ENCODE results near the gene PACRGL.

PACRGL gene

DNA sequence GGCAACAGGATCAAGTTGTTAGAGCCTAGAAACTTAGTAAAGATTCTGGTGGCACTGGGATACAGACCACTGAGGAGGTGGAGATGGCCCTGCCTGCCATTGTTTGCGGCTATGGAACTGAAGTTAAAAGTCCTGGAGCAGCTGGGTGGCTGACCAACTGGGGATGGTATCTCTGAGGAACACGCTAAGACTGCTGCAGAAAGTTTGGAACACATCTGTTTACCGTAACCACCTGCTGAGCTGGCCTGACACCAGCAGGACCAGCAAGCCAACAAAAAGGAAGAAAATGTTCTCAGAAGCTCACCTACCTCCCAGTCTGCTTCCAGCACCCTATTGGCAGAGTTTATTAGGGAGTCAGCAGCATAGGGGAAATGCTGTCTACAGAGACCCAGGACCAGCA is 17.4 kb upstream of the PACRGL start:
- H3K36me3 ChIP-seq (ENCODE audit: low read length): no peaks in the 10 kb centered on the region
- no peak overlapping the region for H2AFZ ChIP-seq (ENCODE audit: low read depth, low read length, severe bottlenecking)
- H3K27me3 ChIP-seq (ENCODE audit: low read length): no peaks in the 10 kb centered on the region
- no peak for TF ChIP-seq EZH2phosphoT487 (conservative IDR thresholded peaks at IDR 0.05; ENCODE audit: low read length)
- TF ChIP-seq, protein P1, sequence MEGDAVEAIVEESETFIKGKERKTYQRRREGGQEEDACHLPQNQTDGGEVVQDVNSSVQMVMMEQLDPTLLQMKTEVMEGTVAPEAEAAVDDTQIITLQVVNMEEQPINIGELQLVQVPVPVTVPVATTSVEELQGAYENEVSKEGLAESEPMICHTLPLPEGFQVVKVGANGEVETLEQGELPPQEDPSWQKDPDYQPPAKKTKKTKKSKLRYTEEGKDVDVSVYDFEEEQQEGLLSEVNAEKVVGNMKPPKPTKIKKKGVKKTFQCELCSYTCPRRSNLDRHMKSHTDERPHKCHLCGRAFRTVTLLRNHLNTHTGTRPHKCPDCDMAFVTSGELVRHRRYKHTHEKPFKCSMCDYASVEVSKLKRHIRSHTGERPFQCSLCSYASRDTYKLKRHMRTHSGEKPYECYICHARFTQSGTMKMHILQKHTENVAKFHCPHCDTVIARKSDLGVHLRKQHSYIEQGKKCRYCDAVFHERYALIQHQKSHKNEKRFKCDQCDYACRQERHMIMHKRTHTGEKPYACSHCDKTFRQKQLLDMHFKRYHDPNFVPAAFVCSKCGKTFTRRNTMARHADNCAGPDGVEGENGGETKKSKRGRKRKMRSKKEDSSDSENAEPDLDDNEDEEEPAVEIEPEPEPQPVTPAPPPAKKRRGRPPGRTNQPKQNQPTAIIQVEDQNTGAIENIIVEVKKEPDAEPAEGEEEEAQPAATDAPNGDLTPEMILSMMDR (IDR thresholded peaks at IDR 0.05; ENCODE audit: insufficient read depth, low read length, poor library complexity, severe bottlenecking): no peak
- H3K9me3 ChIP-seq (ENCODE audit: insufficient read depth, low read length): no peaks in the 10 kb centered on the region
- H4K20me1 ChIP-seq (ENCODE audit: low read depth, low read length): no peaks in the 10 kb centered on the region
- no peak overlapping the region for H3K27ac ChIP-seq (ENCODE audit: low read depth, low read length)
- H3K79me2 ChIP-seq (ENCODE audit: insufficient read depth, low read length): no peaks in the 10 kb centered on the region
- H3F3A ChIP-seq (ENCODE audit: insufficient read depth): no peaks in the 10 kb centered on the region
- no peak overlapping the region for H3K9ac ChIP-seq (ENCODE audit: low read length)
- H3K4me3 ChIP-seq (ENCODE audit: insufficient read depth, low read length, poor library complexity, severe bottlenecking): no peak overlapping the region
- H3K4me2 ChIP-seq (ENCODE audit: low read depth, low read length, poor library complexity, severe bottlenecking): no peak overlapping the region
- H3K9me2 ChIP-seq (replicated peaks; ENCODE audit: insufficient read depth, low read length): no peaks in the 10 kb centered on the region

DNA sequence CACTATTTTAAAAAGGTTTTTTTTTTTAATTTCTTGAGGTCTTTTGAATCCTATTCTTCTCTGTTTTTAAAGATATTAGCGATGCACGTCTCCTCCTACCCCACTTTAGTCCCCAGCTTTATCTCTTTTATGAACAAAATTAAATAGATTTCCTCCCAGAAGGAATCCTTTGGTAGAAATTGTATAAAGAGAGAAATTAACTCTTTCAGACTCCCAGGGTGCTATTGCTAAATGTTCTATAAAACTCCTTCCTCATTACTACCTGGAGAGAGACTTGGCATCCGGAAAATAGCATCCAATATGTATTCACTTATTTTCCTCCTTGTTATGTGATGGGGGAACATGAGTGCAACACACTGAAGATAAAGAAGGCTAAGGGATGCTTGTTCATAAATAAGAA is 16.5 kb upstream of the PACRGL start:
- no peak overlapping the region for H3K27ac ChIP-seq (ENCODE audit: low read depth, low read length)
- H3K36me3 ChIP-seq (ENCODE audit: low read length): no peaks in the 10 kb centered on the region
- H3K4me2 ChIP-seq (ENCODE audit: low read depth, low read length, poor library complexity, severe bottlenecking): no peak overlapping the region
- no peak for TF ChIP-seq EZH2phosphoT487 (conservative IDR thresholded peaks at IDR 0.05; ENCODE audit: low read length)
- TF ChIP-seq, protein P1 (IDR thresholded peaks at IDR 0.05; ENCODE audit: insufficient read depth, low read length, poor library complexity, severe bottlenecking): no peak
- H2AFZ ChIP-seq (ENCODE audit: low read depth, low read length, severe bottlenecking): no peak overlapping the region
- no peaks in the 10 kb centered on the region for H3K9me2 ChIP-seq (replicated peaks; ENCODE audit: insufficient read depth, low read length)
- H3K9ac ChIP-seq (ENCODE audit: low read length): no peak overlapping the region
- H3K4me3 ChIP-seq (ENCODE audit: insufficient read depth, low read length, poor library complexity, severe bottlenecking): no peak overlapping the region
- no peaks in the 10 kb centered on the region for H3K79me2 ChIP-seq (ENCODE audit: insufficient read depth, low read length)
- no peaks in the 10 kb centered on the region for H3K27me3 ChIP-seq (ENCODE audit: low read length)
- H3K9me3 ChIP-seq (ENCODE audit: insufficient read depth, low read length): no peaks in the 10 kb centered on the region
- no peaks in the 10 kb centered on the region for H3F3A ChIP-seq (ENCODE audit: insufficient read depth)
- no peaks in the 10 kb centered on the region for H4K20me1 ChIP-seq (ENCODE audit: low read depth, low read length)

DNA sequence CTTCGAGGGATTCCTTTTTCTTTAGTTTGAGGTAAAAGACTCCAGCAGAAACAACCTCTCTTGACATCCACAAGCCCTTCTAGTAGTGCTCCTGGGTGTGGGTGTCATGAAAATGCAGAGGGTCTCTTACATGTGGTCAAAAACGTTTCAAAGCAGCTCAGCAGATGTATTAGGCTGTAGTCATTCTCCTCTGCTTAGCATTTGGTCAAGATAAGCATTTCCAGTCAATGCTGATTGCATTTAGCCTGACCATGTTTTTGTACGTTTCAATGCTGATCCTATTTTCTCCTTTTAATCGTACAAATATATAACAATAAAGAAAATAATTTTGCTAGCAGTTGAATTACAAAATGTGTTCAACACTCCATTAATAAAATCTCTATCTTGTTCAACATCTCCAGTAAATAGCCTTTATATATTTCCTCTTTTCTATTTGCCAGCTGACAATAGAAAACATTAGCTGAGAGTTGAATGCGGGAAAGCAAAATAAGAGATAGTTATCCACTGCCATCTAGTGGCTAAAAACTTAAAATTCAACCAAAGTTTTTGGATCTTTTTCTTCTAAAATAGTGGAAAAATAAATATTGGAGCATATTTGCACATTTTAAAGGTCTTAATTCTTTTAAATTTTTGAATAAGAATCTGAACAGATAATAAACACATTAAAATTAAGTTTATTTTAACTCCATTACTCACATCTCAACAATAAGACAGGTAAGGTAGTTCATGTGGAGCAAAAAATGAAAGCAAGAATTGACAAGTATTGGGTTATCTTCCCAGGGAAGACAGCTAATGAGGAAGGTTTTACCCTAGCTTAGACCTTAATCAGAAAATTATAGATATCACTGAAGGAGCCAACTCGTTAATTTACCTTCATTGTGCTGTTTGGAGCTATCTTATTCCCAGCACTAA is 15.2 kb upstream of the PACRGL start:
- H3K9me2 ChIP-seq (replicated peaks; ENCODE audit: insufficient read depth, low read length): no peaks in the 10 kb centered on the region

More for the DNA sequence above, 15.2 kb upstream of the PACRGL start:
- Histone ChIP-seq H3F3A (ENCODE audit: insufficient read depth) (no peaks in the 10 kb centered on the region), H3K27ac (ENCODE audit: low read depth, low read length) (no peak overlapping the region), H3K27me3 (ENCODE audit: low read length) (no peaks in the 10 kb centered on the region), H3K79me2 (ENCODE audit: insufficient read depth, low read length) (no peaks in the 10 kb centered on the region), H3K4me2 (ENCODE audit: low read depth, low read length, poor library complexity, severe bottlenecking) (no peak overlapping the region), H3K9me3 (ENCODE audit: insufficient read depth, low read length) (no peaks in the 10 kb centered on the region), H2AFZ (ENCODE audit: low read depth, low read length, severe bottlenecking) (no peak overlapping the region), H4K20me1 (ENCODE audit: low read depth, low read length) (no peaks in the 10 kb centered on the region), H3K36me3 (ENCODE audit: low read length) (no peaks in the 10 kb centered on the region), H3K4me3 (ENCODE audit: insufficient read depth, low read length, poor library complexity, severe bottlenecking) (no peak overlapping the region), H3K9ac (ENCODE audit: low read length) (no peak overlapping the region)
- no peak for TF ChIP-seq EZH2phosphoT487 (conservative IDR thresholded peaks at IDR 0.05; ENCODE audit: low read length)
- TF ChIP-seq, protein P1 (IDR thresholded peaks at IDR 0.05; ENCODE audit: insufficient read depth, low read length, poor library complexity, severe bottlenecking): no peak

All from SU-DHL-6 (cell line).